ENCODE measurements around the gene PARM1. TPM values are rescaled to one million over a fixed set of nuclear protein-coding genes. Genes with fewer than 3 reads are reported as not detected.

PARM1 gene
- total and polyA plus RNA-seq, 2 experiments from 2014 or later = 0.14 TPM; not detected in 1

GRCh38 chr4:74947798-74948197, 14.9 kb downstream of the PARM1 start:
- in situ Hi-C loops (cut with MboI) = no loop called here
- H3K4me2 ChIP-seq (ENCODE audit: unreplicated experiment) = no peak overlapping the region
- H3K4me1 ChIP-seq (ENCODE audit: insufficient read depth) = no peaks in the 10 kb centered on the region
- TF ChIP-seq EZH2 (IDR thresholded peaks at IDR 0.05; ENCODE audit: insufficient read depth, poor library complexity, severe bottlenecking) = no peak
- TF ChIP-seq EZH2phosphoT487 (IDR thresholded peaks at IDR 0.05; ENCODE audit: insufficient read depth, low read depth) = no peak
- H2AFZ ChIP-seq = no peak overlapping the region
- H3K4me3 ChIP-seq = no peak overlapping the region
- no peaks in the 10 kb centered on the region for H3K36me3 ChIP-seq (ENCODE audit: low read depth)
- no peaks in the 10 kb centered on the region for H4K20me1 ChIP-seq (ENCODE audit: insufficient read depth)
- H3K9me2 ChIP-seq (ENCODE audit: insufficient read depth) = no peaks in the 10 kb centered on the region
- H3F3A ChIP-seq (ENCODE audit: insufficient read depth) = no peaks in the 10 kb centered on the region
- H3K27me3 ChIP-seq (replicated peaks; ENCODE audit: insufficient read depth) = peaks cover 3% of the 10 kb centered on the region; the same call in 1 of the 2 replicates
- no peak for DNase-seq
- no peak overlapping the region for H3K9ac ChIP-seq
- no peaks in the 10 kb centered on the region for H3K79me2 ChIP-seq (ENCODE audit: insufficient read depth)
- no peaks in the 10 kb centered on the region for H3K9me3 ChIP-seq (ENCODE audit: low read depth)
- H3K27ac ChIP-seq = no peak overlapping the region
- 15 to 19% methylated on average over 2 of the region's 2 CpGs for WGBS, 2 experiments (ENCODE audit: low coverage in 1 of 2, low lambda C conversion rate in 2 of 2, missing lambda C conversion rate in 2 of 2)

GRCh38 chr4:74948236-74948635, 15.3 kb downstream of the PARM1 start:
- no peaks in the 10 kb centered on the region for H3K9me3 ChIP-seq (ENCODE audit: low read depth)
- 23 to 33% methylated on average over 2 of the region's 2 CpGs for WGBS, 2 experiments (ENCODE audit: low coverage in 1 of 2, low lambda C conversion rate in 2 of 2, missing lambda C conversion rate in 2 of 2)
- no peak for DNase-seq
- H3F3A ChIP-seq (ENCODE audit: insufficient read depth) = no peaks in the 10 kb centered on the region
- H3K27ac ChIP-seq = no peak overlapping the region
- in situ Hi-C loops (cut with MboI) = no loop called here
- H3K4me3 ChIP-seq = no peak overlapping the region
- TF ChIP-seq EZH2 (IDR thresholded peaks at IDR 0.05; ENCODE audit: insufficient read depth, poor library complexity, severe bottlenecking) (no peak), EZH2phosphoT487 (IDR thresholded peaks at IDR 0.05; ENCODE audit: insufficient read depth, low read depth) (no peak)
- H3K9ac ChIP-seq = no peak overlapping the region
- no peaks in the 10 kb centered on the region for H3K4me1 ChIP-seq (ENCODE audit: insufficient read depth)
- H3K27me3 ChIP-seq (replicated peaks; ENCODE audit: insufficient read depth) = peaks cover 3% of the 10 kb centered on the region; the same call in 1 of the 2 replicates
- no peaks in the 10 kb centered on the region for H4K20me1 ChIP-seq (ENCODE audit: insufficient read depth)
- no peaks in the 10 kb centered on the region for H3K36me3 ChIP-seq (ENCODE audit: low read depth)
- no peak overlapping the region for H3K4me2 ChIP-seq (ENCODE audit: unreplicated experiment)
- H3K79me2 ChIP-seq (ENCODE audit: insufficient read depth) = no peaks in the 10 kb centered on the region
- no peak overlapping the region for H2AFZ ChIP-seq
- no peaks in the 10 kb centered on the region for H3K9me2 ChIP-seq (ENCODE audit: insufficient read depth)

- no peak overlapping the region for H3K27ac ChIP-seq
- DNase-seq = no peak
- in situ Hi-C loops (cut with MboI) = no loop called here
- no peaks in the 10 kb centered on the region for H3K36me3 ChIP-seq (ENCODE audit: low read depth)
- WGBS, 2 experiments (ENCODE audit: low coverage in 1 of 2, low lambda C conversion rate in 2 of 2, missing lambda C conversion rate in 2 of 2) = 36 to 52% methylated on average over 3 of the region's 3 CpGs
- no peak overlapping the region for H3K4me2 ChIP-seq (ENCODE audit: unreplicated experiment)
- H3K27me3 ChIP-seq (replicated peaks; ENCODE audit: insufficient read depth) = peaks cover under 1% of the 10 kb centered on the region; the same call in 1 of the 2 replicates
- no peaks in the 10 kb centered on the region for H3K79me2 ChIP-seq (ENCODE audit: insufficient read depth)
- H3K9ac ChIP-seq = no peak overlapping the region
- H3K9me3 ChIP-seq (ENCODE audit: low read depth) = no peaks in the 10 kb centered on the region
- no peaks in the 10 kb centered on the region for H3K9me2 ChIP-seq (ENCODE audit: insufficient read depth)
- no peak overlapping the region for H2AFZ ChIP-seq
- TF ChIP-seq EZH2phosphoT487 (IDR thresholded peaks at IDR 0.05; ENCODE audit: insufficient read depth, low read depth) = no peak
- no peak for TF ChIP-seq EZH2 (IDR thresholded peaks at IDR 0.05; ENCODE audit: insufficient read depth, poor library complexity, severe bottlenecking)
- no peaks in the 10 kb centered on the region for H3K4me1 ChIP-seq (ENCODE audit: insufficient read depth)
- no peaks in the 10 kb centered on the region for H3F3A ChIP-seq (ENCODE audit: insufficient read depth)
- no peak overlapping the region for H3K4me3 ChIP-seq
- no peaks in the 10 kb centered on the region for H4K20me1 ChIP-seq (ENCODE audit: insufficient read depth)
Measured at GRCh38 chr4:74950200-74950599, 17.3 kb downstream of the PARM1 start.

- 50 to 51% methylated on average over 5 of the region's 5 CpGs for WGBS, 2 experiments (ENCODE audit: low coverage in 1 of 2, low lambda C conversion rate in 2 of 2, missing lambda C conversion rate in 2 of 2)
Measured at GRCh38 chr4:74950882-74951281, 18.0 kb downstream of the PARM1 start.

GRCh38 chr4:74953647-74954046, 20.7 kb downstream of the PARM1 start:
- in situ Hi-C loops (cut with MboI) = no loop called here
- no peaks in the 10 kb centered on the region for H3K79me2 ChIP-seq (ENCODE audit: insufficient read depth)
- H3K4me3 ChIP-seq = no peak overlapping the region
- H2AFZ ChIP-seq = no peak overlapping the region
- H3K36me3 ChIP-seq (ENCODE audit: low read depth) = no peaks in the 10 kb centered on the region
- H3K9me3 ChIP-seq (ENCODE audit: low read depth) = no peaks in the 10 kb centered on the region
- H4K20me1 ChIP-seq (ENCODE audit: insufficient read depth) = no peaks in the 10 kb centered on the region
- H3K9me2 ChIP-seq (ENCODE audit: insufficient read depth) = no peaks in the 10 kb centered on the region
- TF ChIP-seq EZH2 (IDR thresholded peaks at IDR 0.05; ENCODE audit: insufficient read depth, poor library complexity, severe bottlenecking) (no peak), EZH2phosphoT487 (IDR thresholded peaks at IDR 0.05; ENCODE audit: insufficient read depth, low read depth) (no peak)
- no peaks in the 10 kb centered on the region for H3F3A ChIP-seq (ENCODE audit: insufficient read depth)
- H3K4me2 ChIP-seq (ENCODE audit: unreplicated experiment) = no peak overlapping the region
- WGBS, 2 experiments (ENCODE audit: low coverage in 1 of 2, low lambda C conversion rate in 2 of 2, missing lambda C conversion rate in 2 of 2) = 17 to 21% methylated on average over 4 of the region's 4 CpGs
- H3K4me1 ChIP-seq (ENCODE audit: insufficient read depth) = no peaks in the 10 kb centered on the region
- no peak for DNase-seq
- no peaks in the 10 kb centered on the region for H3K27me3 ChIP-seq (replicated peaks; ENCODE audit: insufficient read depth)
- no peak overlapping the region for H3K9ac ChIP-seq
- no peak overlapping the region for H3K27ac ChIP-seq

More at GRCh38 chr4:74950882-74951281, 18.0 kb downstream of the PARM1 start:
- Histone ChIP-seq H4K20me1 (ENCODE audit: insufficient read depth) (no peaks in the 10 kb centered on the region), H3K9ac (no peak overlapping the region), H3K27me3 (replicated peaks; ENCODE audit: insufficient read depth) (no peaks in the 10 kb centered on the region; the same call in 1 of the 2 replicates), H3K4me2 (ENCODE audit: unreplicated experiment) (no peak overlapping the region), H3K79me2 (ENCODE audit: insufficient read depth) (no peaks in the 10 kb centered on the region), H3K27ac (no peak overlapping the region), H3K9me2 (ENCODE audit: insufficient read depth) (no peaks in the 10 kb centered on the region), H2AFZ (no peak overlapping the region), H3F3A (ENCODE audit: insufficient read depth) (no peaks in the 10 kb centered on the region), H3K4me1 (ENCODE audit: insufficient read depth) (no peaks in the 10 kb centered on the region), H3K36me3 (ENCODE audit: low read depth) (no peaks in the 10 kb centered on the region), H3K4me3 (no peak overlapping the region), H3K9me3 (ENCODE audit: low read depth) (no peaks in the 10 kb centered on the region)
- in situ Hi-C loops (cut with MboI) = no loop called here
- TF ChIP-seq EZH2phosphoT487 (IDR thresholded peaks at IDR 0.05; ENCODE audit: insufficient read depth, low read depth) = no peak
- no peak for TF ChIP-seq EZH2 (IDR thresholded peaks at IDR 0.05; ENCODE audit: insufficient read depth, poor library complexity, severe bottlenecking)
- DNase-seq = no peak
